DMS53 treated with DMSO at 0.1 percent for 48 hours (cell line): ENCODE data around the gene POLR3GL.
"Not testable (repeated sequence)": the region's sequence is repeated elsewhere in the genome, so short reads cannot be mapped to it uniquely, and the experiment has no call there.

ENCODE experiments used
- DNase-seq: peaks from one replicate; lab custom pipeline; 2025; ENCODE audit not compliant: unreplicated experiment; lab: John Stamatoyannopoulos, UW

Gene POLR3GL, protein sequence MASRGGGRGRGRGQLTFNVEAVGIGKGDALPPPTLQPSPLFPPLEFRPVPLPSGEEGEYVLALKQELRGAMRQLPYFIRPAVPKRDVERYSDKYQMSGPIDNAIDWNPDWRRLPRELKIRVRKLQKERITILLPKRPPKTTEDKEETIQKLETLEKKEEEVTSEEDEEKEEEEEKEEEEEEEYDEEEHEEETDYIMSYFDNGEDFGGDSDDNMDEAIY

GRCh38 chr1:145964328-145965118 lies at the start of gene POLR3GL, which contains the start of gene ANKRD34A:
Gene POLR3GL (plus strand): TSS chr1:145964690. CDS start chr1:145974866, 10,176 bp downstream.
Gene ANKRD34A (minus strand): TSS chr1:145964575. CDS start chr1:145961759, 2,816 bp downstream.
- DNase-seq: peak; percentile 92

DNA sequence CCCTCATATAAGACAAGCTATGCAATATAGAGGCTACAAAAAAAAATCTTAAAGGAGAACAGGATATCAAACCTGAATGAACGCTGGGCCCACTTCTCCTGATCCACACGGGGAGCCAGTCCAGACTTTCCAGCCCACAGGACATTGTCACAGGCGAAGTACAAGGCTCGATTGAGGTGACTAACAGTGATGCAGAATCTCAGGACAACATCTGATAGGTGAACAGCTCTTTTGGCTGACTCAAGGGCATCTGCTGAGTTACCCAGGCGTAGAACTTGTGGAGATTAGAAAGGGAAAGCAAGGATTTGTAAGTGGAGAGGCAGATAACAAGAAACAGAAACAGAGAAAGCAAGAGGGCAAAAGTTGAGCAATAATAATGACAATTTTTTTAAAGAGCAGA lies 47.7 kb upstream of the POLR3GL start:
- DNase-seq: no peak

DNA sequence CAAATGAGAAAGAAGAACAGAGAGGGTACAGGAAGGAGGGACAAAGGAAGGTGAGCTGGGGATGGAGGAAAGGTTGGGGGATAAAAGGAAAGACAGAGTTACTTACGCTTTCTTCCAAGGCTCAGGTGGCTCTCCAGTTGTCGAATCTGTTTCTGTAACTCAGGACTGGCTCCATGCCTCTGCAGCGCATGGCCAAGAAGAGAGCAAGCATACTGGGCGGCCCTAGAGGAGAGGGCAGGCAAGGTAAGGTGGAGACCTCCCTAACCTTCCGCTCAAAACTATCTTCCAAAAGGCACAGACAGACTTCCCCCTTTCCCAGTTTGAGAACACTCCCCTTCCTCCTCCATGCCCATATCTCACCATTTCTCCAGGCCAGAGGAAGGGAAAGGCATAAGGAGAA lies 46.9 kb upstream of the POLR3GL start:
- DNase-seq: no peak

DNA sequence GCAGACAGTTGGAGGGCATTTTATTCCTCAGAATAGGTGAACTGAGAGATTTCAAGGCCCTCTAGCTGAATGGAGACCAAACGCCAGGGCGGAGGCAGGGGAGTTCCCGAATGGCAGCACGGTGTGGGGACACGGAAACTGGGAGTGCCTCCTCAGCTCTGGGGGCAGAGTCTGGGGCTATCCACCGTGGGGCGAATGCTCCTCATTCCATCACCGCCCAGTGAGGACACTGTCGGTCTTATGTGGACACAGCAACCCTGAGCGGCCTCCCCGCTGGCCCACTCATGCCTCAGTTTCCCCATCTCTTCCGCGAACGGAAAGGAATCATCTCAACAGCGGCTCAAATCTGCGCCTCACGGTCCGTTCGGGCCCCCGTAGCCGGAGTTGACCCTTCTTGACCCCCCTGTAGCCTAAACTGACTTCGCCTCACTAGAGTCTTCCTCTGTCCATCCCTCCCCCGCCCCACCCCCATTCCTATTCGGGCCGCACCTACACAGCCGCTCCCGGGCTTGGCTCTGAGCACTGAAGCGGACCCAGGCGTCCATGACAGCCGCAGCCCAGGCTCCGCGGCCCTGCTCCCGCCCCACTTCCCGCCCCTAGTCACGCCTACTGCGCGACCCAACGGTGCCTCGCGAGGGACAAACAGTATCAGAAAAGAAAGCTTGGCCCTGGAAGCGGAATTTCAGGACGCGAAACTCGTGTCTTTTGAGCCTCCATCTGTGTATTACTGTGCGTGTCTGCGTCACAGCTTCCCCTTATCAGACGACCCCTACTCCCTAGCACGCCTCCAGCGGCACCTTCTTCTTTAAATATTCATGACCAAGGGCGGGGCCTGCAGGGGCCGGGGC lies 46.1 kb upstream of the POLR3GL start, which contains the start of gene PEX11B:
Gene PEX11B, minus strand, starts transcription at position 574 of the 848 bp plus-strand sequence. Its CDS starts 29 bp downstream, at position 545.
- peak; percentile 80 for DNase-seq

GRCh38 chr1:145918992-145919939 lies 45.2 kb upstream of the POLR3GL start:
- DNase-seq: peak; percentile 43

DNA sequence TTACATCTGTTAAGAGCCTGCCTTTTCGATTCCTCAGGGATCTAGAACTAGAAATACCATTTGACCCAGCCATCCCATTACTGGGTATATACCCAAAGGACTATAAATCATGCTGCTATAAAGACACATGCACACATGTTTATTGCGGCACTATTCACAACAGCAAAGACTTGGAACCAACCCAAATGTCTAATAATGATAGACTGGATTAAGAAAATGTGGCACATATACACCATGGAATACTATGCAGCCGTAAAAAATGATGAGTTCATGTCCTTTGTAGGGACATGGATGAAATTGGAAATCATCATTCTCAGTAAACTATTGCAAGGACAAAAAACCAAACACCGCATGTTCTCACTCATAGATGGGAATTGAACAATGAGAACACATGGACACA lies 44.2 kb upstream of the POLR3GL start:
- DNase-seq: not testable (repeated sequence)

DNA sequence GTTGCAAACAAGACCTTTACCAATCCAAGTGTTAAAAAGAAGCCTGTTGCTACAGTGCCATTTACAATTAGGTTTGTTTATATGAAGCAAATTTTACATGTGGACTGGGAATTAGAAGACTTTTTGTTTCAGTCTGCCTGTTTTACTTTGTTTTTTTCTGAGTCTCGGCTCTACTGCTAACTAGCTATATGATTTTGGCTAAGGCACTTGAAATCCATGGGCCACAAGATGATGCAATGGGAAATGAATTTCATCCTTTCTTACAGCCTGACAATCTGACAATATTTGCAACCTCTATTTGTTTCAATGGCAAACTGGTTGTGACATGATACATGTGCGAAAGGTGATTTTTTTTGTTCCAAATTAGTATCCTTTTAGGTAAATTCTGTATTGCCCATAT lies 42.2 kb upstream of the POLR3GL start:
- no peak for DNase-seq

- DNase-seq: no peak
These were observed 37.8 kb upstream of the POLR3GL start for GRCh38 chr1:145926686-145927062.

DNA sequence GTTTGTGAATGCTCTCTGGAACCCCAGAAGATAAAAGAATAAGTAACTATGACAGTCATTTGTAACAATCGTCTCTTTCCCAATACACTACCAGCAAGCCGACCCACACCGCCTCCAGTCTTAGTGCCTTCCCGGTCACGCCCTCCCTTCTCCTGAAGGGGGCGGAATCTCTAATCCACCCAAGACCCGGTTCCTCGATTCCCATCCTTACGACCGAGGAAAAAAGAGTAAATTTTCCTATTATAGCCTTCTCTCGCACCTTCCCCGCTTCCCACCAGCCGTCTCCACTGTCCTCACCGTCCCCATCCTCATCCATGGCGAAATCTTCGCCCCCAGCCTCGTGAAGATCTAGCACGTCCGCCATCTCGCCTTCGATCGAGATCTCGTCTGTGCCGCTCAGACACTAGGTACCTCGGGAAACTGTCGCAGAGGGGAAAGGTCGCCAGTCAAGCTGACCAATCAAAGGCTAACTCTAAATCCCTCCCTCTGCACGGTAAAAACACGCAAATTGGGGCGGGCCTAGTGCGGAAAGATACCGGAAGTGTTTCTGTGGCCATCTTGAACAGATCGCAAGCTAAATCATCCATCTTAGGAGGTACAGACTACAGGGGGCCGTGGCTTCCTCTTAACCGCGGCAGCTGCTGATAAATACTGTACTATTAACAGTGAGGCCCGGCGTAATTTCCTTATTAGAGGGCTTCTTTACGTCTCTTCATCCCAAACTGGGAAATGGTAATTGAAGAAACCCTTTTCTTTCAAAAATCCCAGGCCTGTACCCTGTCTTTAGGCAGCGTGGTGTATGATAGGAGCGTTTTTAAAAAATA lies 37.2 kb upstream of the POLR3GL start, which contains the start of gene RBM8A:
Gene RBM8A, minus strand, starts transcription at position 422 of the 824 bp plus-strand sequence. Its CDS starts 58 bp downstream, at position 364.
- DNase-seq: peak; percentile 97

- DNase-seq: no peak
These were observed 36.4 kb upstream of the POLR3GL start for GRCh38 chr1:145927916-145928643.

DNA sequence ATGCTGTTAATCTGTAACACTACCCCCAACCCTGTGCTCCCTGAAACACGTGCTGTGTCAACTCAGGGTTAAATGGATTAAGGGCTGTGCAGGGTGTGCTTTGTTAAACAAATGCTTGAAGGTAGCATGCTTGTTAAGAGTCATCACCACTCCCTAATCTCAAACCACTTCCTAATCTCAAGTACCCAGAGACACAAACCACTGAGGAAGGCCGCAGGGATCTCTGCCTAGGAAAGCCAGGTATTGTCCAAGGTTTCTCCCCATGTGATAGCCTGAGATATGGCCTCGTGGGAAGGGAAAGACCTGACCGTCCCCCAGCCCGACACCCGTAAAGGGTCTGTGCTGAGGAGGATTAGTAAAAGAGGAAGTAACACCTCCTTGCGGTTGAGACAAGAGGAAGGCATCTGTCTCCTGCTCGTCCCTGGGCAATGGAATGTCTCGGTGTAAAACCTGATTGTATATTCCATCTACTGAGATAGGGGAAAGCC lies 31.9 kb upstream of the POLR3GL start:
- not testable (repeated sequence) for DNase-seq

DNA sequence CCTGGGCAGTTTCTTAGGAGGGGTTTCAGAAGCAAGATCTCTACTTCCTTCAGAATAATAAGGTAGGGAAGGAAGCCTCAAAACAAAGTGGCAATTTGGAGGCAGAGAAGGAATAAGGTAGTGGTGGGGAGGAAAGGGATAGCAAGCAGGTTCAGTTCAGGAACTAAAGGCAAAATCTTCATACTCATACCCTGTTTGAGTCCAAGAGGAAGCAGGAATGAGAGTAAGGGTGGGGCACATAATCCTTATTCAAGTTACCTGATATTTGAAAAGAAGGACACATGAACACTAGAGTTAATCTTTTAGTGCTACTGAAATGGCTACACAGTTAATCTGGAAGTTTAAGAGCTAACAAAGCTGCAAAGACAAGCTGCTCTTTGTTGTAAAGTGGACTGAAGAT lies 28.8 kb upstream of the POLR3GL start:
- DNase-seq: no peak

DNA sequence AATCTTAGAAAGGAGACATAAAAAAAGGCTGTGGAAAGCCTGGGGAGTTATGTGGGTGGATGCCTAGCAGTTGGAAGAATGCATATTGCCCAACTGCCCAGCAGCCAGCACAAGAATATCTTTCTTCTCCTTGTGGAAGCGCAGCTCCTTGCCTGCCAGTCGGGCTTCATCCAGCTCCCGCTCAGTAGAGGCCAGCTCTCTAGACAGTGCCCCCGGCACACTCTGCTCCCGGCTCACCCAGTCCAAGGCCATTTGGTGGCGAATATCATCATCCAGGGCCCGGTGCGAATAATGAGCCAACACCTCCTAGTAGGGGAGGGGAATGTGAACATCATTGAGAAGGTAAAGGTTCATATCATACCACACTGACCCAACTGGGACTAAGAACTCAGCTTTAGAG lies 28.2 kb upstream of the POLR3GL start:
- DNase-seq: no peak

DNA sequence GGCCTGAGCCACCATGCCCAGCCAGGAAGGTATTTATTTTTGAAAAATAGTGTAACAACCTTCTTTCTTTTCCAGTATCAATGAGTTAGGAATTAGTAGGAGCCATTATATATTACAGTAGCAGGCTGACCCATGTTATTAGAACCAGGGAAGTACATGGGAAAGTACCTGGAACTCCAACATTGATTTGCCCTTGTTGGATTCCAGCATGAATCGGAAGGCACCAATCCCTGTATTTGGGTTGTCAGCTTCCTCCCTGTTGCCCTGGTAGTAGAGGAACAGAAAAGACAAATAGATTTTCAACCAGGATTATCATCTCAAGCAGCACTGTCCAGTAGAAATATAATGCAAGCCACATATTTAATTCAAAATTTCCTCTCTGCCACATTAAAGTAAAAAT lies 27.1 kb upstream of the POLR3GL start:
- no peak for DNase-seq

DNA sequence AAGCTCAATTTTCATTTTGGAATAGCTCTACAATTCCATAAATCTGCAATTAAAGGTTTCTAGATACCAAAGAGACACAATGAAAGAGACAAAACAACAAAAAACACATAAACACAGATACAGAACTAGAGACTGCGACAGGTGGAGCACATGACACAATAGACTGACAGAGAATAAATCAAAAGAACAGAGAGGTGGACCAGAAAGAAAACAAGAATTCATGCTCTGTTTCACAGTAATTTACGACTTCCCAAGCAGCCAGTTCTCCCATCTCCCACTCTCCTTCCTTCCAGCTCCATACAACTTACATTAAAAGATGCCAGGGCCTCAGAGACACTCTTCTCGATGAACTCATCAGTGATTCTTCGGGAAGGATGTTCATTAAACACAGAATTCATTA lies 22.1 kb upstream of the POLR3GL start:
- DNase-seq: no peak

DNA sequence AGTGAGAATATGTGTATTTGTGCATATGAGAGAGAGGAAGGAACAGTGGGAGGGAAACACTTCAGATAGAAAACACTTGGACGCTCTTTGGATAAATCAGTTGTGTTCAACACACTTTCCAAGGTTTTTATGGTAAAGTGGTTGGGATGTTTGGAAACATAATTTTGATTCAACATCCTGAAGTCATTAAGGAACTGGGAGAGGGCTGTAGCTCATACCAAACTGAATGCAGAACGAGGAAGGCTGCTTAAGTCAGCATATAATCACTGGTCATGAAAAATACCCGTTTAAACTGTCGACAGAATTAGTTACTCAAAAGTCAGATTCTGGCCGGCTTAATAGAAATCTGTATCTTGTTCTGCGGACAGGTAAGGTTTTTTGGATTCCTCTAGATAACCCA lies 21.6 kb upstream of the POLR3GL start:
- no peak for DNase-seq

GRCh38 chr1:145944532-145944931 lies 20.0 kb upstream of the POLR3GL start:
- DNase-seq: no peak

DNA sequence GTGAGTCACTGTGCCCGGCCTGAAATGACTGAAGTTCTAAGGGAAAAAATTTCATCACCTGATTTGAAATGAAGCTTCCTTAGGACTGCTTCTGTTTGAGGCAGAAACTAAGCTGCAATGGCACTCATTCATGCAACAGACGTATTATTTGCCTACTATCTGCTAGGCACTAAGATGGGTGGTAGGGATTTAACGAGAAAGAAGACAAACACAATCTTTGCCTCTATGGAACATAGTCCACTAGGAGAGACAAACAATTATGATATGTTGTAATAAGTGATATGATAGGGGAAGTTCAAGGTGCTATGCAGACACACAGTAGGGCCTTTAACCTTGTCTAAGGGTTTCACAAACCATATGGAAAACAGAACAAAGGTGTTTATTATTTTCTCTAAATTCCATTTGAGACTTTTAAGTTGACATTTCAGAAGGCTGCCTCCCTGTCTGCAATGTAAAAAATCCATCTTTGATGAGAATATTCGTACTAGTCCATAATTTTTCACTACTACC lies 18.0 kb upstream of the POLR3GL start:
- DNase-seq: no peak
